HG02970 (cell line): Measurements from ENCODE around the gene TNFRSF13B.

ENCODE experiments used
- ATAC-seq: cut with Tn5 transposase; IDR thresholded peaks from one replicate; pipeline ENCODE4 v1.9.1; 2021; ENCODE audit warnings: mild to moderate bottlenecking, moderate library complexity, moderate number of reproducible peaks; ENCODE audit not compliant: unreplicated experiment, low FRiP score

The TNFRSF13B gene

GRCh38 chr17:16940116-16940881 lies 31.6 kb downstream of the TNFRSF13B start:
- no peak for ATAC-seq

- ATAC-seq: no peak
Measured at GRCh38 chr17:16939606-16940115, 32.3 kb downstream of the TNFRSF13B start.

GRCh38 chr17:16939208-16939576 lies 32.7 kb downstream of the TNFRSF13B start:
- ATAC-seq: no peak

- no peak for ATAC-seq
Measured at GRCh38 chr17:16938496-16939207, 33.3 kb downstream of the TNFRSF13B start.

GRCh38 chr17:16938031-16938430 lies 33.9 kb downstream of the TNFRSF13B start:
- ATAC-seq: no peak

GRCh38 chr17:16937431-16937830 lies 34.5 kb downstream of the TNFRSF13B start:
- no peak for ATAC-seq

- no peak for ATAC-seq
Measured at GRCh38 chr17:16936536-16937310, 35.2 kb downstream of the TNFRSF13B start.

- no peak for ATAC-seq
Measured at GRCh38 chr17:16935786-16936185, 36.1 kb downstream of the TNFRSF13B start.

GRCh38 chr17:16935241-16935663 lies 36.7 kb downstream of the TNFRSF13B start:
- no peak for ATAC-seq

- ATAC-seq: no peak
Measured at GRCh38 chr17:16934836-16935235, 37.1 kb downstream of the TNFRSF13B start.

- ATAC-seq: no peak
Measured at GRCh38 chr17:16934133-16934795, 37.7 kb downstream of the TNFRSF13B start.

GRCh38 chr17:16933317-16934132 lies 38.4 kb downstream of the TNFRSF13B start:
- ATAC-seq: no peak

GRCh38 chr17:16932611-16933010 lies 39.3 kb downstream of the TNFRSF13B start:
- ATAC-seq: no peak

GRCh38 chr17:16932156-16932555 lies 39.8 kb downstream of the TNFRSF13B start:
- ATAC-seq: no peak

GRCh38 chr17:16931318-16932060 lies 40.4 kb downstream of the TNFRSF13B start:
- ATAC-seq: no peak

GRCh38 chr17:16930571-16931317 lies 41.2 kb downstream of the TNFRSF13B start:
- ATAC-seq: no peak

- ATAC-seq: no peak
Measured at GRCh38 chr17:16929757-16930520, 42.0 kb downstream of the TNFRSF13B start.
